ENCODE results near the gene CCDC30.

DNA sequence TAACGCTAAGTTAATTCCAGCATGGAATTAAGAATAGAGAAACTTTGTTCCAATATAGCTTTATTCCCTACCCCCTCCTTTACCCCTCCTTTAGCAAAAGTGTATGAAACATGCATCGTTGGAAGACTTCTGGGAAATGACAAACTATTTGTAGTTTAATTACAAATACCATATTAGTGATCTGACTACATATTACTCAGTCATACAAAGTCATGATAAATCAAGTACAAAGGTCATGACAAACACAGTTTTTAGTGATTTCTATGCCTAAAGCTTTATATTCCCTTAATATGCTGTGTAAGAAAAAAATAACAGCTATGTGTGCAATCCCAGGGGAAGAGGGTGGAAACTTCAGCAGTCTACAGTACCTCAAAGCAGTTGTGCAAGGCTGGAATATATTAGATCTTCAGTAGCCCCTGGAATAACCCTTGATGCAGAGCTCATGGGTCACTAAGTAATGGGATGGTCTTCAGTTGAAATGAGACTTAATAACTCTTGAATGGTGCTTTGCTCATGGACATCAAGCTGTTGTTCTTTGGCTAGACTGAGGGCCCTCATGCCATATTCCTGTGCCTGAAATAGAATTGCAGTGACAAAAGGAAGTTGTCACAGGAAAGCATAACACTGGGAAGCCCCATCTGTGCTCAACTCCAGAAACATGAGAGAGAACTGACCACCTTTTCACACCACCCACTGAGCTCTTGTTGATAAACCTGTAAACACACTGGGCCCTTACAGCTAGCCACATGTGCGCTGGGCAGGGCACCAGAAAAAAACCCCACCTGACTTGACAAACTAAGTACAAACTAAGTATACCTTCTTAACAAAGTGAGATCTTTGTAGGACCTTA, 32.6 kb upstream of the CCDC30 start:
- TF ChIP-seq, protein P1, sequence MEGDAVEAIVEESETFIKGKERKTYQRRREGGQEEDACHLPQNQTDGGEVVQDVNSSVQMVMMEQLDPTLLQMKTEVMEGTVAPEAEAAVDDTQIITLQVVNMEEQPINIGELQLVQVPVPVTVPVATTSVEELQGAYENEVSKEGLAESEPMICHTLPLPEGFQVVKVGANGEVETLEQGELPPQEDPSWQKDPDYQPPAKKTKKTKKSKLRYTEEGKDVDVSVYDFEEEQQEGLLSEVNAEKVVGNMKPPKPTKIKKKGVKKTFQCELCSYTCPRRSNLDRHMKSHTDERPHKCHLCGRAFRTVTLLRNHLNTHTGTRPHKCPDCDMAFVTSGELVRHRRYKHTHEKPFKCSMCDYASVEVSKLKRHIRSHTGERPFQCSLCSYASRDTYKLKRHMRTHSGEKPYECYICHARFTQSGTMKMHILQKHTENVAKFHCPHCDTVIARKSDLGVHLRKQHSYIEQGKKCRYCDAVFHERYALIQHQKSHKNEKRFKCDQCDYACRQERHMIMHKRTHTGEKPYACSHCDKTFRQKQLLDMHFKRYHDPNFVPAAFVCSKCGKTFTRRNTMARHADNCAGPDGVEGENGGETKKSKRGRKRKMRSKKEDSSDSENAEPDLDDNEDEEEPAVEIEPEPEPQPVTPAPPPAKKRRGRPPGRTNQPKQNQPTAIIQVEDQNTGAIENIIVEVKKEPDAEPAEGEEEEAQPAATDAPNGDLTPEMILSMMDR (conservative IDR thresholded peaks at IDR 0.05; ENCODE audit: low read length): no peak
- TF ChIP-seq EZH2phosphoT487 (IDR thresholded peaks at IDR 0.05; ENCODE audit: borderline replicate concordance): no peak
